Gastrocnemius medialis (tissue), 4 donors: ENCODE data around the gene VPS8.

Experiments used
- CTCF ChIP-seq, 5 experiments: fragments of 450-650 bp in 3 of 5; fragments of 200-600 bp in 2 of 5; sonication (generic) in 2 of 5; IDR thresholded peaks in 4 of 5; conservative IDR thresholded peaks in 1 of 5; 1 replicate in 4 of 5; 2 replicates in 1 of 5; pipeline ENCODE4 v1.5.1; 2016 to 2019; ENCODE audit warnings: antibody characterized with exemption in 5 of 5, mild to moderate bottlenecking in 3 of 5, moderate library complexity in 3 of 5
- POLR2A ChIP-seq, 2 donors: fragments of 450-650 bp; IDR thresholded peaks; one replicate each; pipeline ENCODE4 v1.6.1; 2017; ENCODE audit warnings: antibody characterized with exemption in 2 of 2, mild to moderate bottlenecking in 2 of 2, moderate library complexity in 2 of 2

DNA sequence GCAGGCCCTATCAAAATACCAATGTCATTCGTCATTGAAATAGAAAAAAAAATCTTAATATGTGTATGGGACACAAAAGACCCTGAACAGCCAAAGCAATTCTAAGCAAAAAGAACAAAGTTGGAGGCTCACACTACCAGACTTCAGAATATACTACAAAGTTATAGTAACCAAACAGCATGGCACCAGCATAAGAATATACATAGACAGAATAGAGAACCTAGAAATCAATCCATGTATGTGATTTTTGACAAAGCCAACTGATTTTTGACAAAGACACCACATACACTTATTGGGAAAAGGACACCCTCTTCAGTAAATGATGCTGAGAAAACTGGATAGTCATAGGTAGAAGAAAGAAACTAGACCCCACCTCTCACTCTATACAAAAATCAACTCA, 245.9 kb downstream of the VPS8 start:
- no peak for TF ChIP-seq CTCF (IDR thresholded peaks at IDR 0.05 in 4 of 5, conservative IDR thresholded peaks at IDR 0.05 in 1 of 5)
- TF ChIP-seq POLR2A (IDR thresholded peaks at IDR 0.05), result no peak
